Kidney epithelial cell (primary cell): ENCODE data around the gene DNAH8. TPM values are rescaled to one million over a fixed set of nuclear protein-coding genes. Genes with fewer than 3 reads are reported as not detected.
A peak's percentile ranks its signal among the peaks of the same experiment; 100 is the strongest.

Source experiments
- DNase-seq: peaks from one replicate; pipeline ENCODE4 v3.0.0-alpha.2; 2010; ENCODE audit warnings: low read depth
- H3K27me3 ChIP-seq: 2 replicates; pipeline ENCODE4 v1.6.0; 2011; ENCODE audit warnings: low read length; ENCODE audit not compliant: control insufficient read depth, insufficient read depth
- H3K36me3 ChIP-seq: 2 replicates; pipeline ENCODE4 v1.5.1; 2011; ENCODE audit warnings: low read length; ENCODE audit not compliant: control insufficient read depth, insufficient read depth
- H3K4me3 ChIP-seq: 2 replicates; pipeline ENCODE4 v1.5.1; 2011; ENCODE audit warnings: low read depth, mild to moderate bottlenecking, control low read depth, low read length
- CTCF ChIP-seq: IDR thresholded peaks from 2 replicates; pipeline ENCODE4 v1.5.1; 2011; ENCODE audit warnings: mild to moderate bottlenecking, moderate library complexity, low read length, control low read depth, inconsistent platforms; ENCODE audit not compliant: insufficient read depth, poor library complexity, severe bottlenecking
- total RNA-seq: library from RNA; depleted of rRNA; stranded (reverse); fragments of >200 nt; gene quantifications from 2 replicates; pipeline ENCODE4 v1.2.3, GENCODE V29; 2015

Gene DNAH8
- total RNA-seq, 1 donor from 2014 or later: not detected

- H3K27me3 ChIP-seq: no peaks in the 10 kb centered on the region
Measured at GRCh38 chr6:38755874-38756273, 40.8 kb downstream of the DNAH8 start.

GRCh38 chr6:38760097-38760496, 45.0 kb downstream of the DNAH8 start:
- H3K36me3 ChIP-seq: no peaks in the 10 kb centered on the region
- H3K4me3 ChIP-seq: no peak overlapping the region
- H3K27me3 ChIP-seq: no peaks in the 10 kb centered on the region
- TF ChIP-seq CTCF: no peak
- DNase-seq: no peak

More at GRCh38 chr6:38755874-38756273, 40.8 kb downstream of the DNAH8 start:
- DNase-seq: no peak
- no peak for TF ChIP-seq CTCF
- Histone ChIP-seq H3K36me3 (no peaks in the 10 kb centered on the region), H3K4me3 (no peak overlapping the region)

GRCh38 chr6:38762848-38763247, 47.7 kb downstream of the DNAH8 start:
- no peak for TF ChIP-seq CTCF
- Histone ChIP-seq H3K27me3 (no peaks in the 10 kb centered on the region), H3K4me3 (no peak overlapping the region), H3K36me3 (no peaks in the 10 kb centered on the region)
- no peak for DNase-seq

- DNase-seq: no peak
- H3K27me3 ChIP-seq: no peaks in the 10 kb centered on the region
- TF ChIP-seq CTCF: no peak
- no peaks in the 10 kb centered on the region for H3K36me3 ChIP-seq
- H3K4me3 ChIP-seq: no peak overlapping the region
Measured at GRCh38 chr6:38767560-38767959, 52.4 kb downstream of the DNAH8 start.

- H3K4me3 ChIP-seq: no peak overlapping the region
- TF ChIP-seq CTCF: peak; percentile 30
- no peak for DNase-seq
- no peaks in the 10 kb centered on the region for H3K27me3 ChIP-seq
- no peaks in the 10 kb centered on the region for H3K36me3 ChIP-seq
Measured at GRCh38 chr6:38773338-38773737, 58.2 kb downstream of the DNAH8 start.

- Histone ChIP-seq H3K4me3 (no peak overlapping the region), H3K36me3 (no peaks in the 10 kb centered on the region), H3K27me3 (no peaks in the 10 kb centered on the region)
- DNase-seq: no peak
- TF ChIP-seq CTCF: no peak
Measured at GRCh38 chr6:38774929-38775707, 60.0 kb downstream of the DNAH8 start.
